Measurements from ENCODE around the gene TGFBR3L. TPM values are rescaled to one million over a fixed set of nuclear protein-coding genes. Genes with fewer than 3 reads are reported as not detected.

Gene TGFBR3L
- total and polyA plus RNA-seq, 2 donors (not counting 3 experiments of a cell fraction or from before 2014, with no cell fraction given) = 0.35 TPM; not detected in 1

DNA sequence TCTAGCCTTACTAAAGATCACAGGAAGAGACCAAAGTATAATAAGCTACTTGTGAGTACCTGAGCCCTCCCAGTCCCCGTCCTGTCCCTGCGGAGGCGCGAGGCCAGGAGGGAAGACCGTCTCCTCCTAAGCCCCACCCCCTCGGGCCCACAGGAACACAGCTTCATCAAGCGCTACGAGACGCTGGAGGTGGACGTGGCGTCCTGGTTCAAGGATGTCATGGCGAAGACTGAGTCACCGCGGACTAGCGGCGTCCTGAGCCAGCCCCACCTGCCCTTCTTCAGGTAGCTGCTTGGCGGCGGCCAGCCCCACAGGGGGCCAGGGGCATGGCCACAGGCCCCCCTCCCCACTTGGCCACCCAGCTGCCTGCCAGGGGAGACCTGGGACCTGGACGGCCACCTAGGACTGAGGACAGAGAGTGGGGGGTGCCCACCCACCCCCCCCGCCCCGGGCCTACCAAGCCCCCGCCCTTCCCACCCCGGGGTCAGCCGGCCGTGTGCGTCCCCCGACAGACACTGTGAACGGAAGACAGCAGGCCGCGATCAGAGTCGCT, 2.4 kb upstream of the TGFBR3L start:
- Histone ChIP-seq H3K4me3 (replicated peaks in 1 of 3; ENCODE audit: insufficient read depth in 1 of 3, low read depth in 1 of 3, low read length in 3 of 3) (no peak overlapping the region), H3K4me1 (ENCODE audit: control insufficient read depth, extremely low read depth, insufficient read depth, low read length) (peaks cover 2% of the 10 kb centered on the region), H3K9ac (replicated peaks; ENCODE audit: extremely low read depth, insufficient read depth, low read length) (no peak overlapping the region), H3K79me2 (ENCODE audit: control insufficient read depth, insufficient read depth, low read length) (peaks cover 3% of the 10 kb centered on the region), H3K9me3 (replicated peaks; ENCODE audit: control insufficient read depth, insufficient read depth, low read length) (no peaks in the 10 kb centered on the region), H4K20me1 (replicated peaks; ENCODE audit: control insufficient read depth, extremely low read depth, insufficient read depth, low read length) (no peaks in the 10 kb centered on the region), H3K27me3 (ENCODE audit: control insufficient read depth in 2 of 2, insufficient read depth in 2 of 2, low read length in 2 of 2) (peaks cover 12 to 17% of the 10 kb centered on the region in 2 experiments), H3K27ac (ENCODE audit: insufficient read depth, low read depth, low read length) (no peak overlapping the region), H3K36me3 (ENCODE audit: control insufficient read depth in 2 of 2, extremely low read depth in 1 of 2, insufficient read depth in 2 of 2, low read length in 2 of 2) (peaks cover 0 to 23% of the 10 kb centered on the region in 2 experiments), H2AFZ (ENCODE audit: low read depth, low read length) (no peak overlapping the region), H3K4me2 (ENCODE audit: insufficient read depth, low read length) (no peak overlapping the region), H3K9me1 (replicated peaks; ENCODE audit: control insufficient read depth, extremely low read depth, insufficient read depth, low read length) (no peaks in the 10 kb centered on the region)
- POLR2A ChIA-PET = interaction anchor here (0.9 kb wide), 2 partner anchors 8 to 9 kb away, joined by 3 to 5 read pairs; partner anchors contain the start of genes MAP2K7 and SNAPC2
- no peak for FAIRE-seq
- DNase-seq (ENCODE audit: low read depth, low spot score) = no peak
- no TSS peak for BruUV-seq (replicated peaks)
- CTCF ChIA-PET = interaction anchor here (0.8 to 1.3 kb wide), 2 partner anchors 8 to 43 kb away, joined by 3 to 7 read pairs; partner anchors contain the start of gene SNAPC2
- intact Hi-C loops (cut with micrococcal nuclease) (no loop called here), dilution Hi-C loops (cut with MboI; ENCODE audit: extremely low pct_ligation_motif_present, low sequenced_read_pairs) (no loop called here)
- TF ChIP-seq EZH2 (IDR thresholded peaks at IDR 0.05; ENCODE audit: borderline replicate concordance, low read depth, low read length, severe bottlenecking) (no peak), POLR2A (IDR thresholded peaks at IDR 0.05; ENCODE audit: low read depth, low read length) (no peak), GATA2 (IDR thresholded peaks at IDR 0.05; ENCODE audit: insufficient read depth, insufficient read length, low read depth, low read length) (no peak), CTCF (IDR thresholded peaks at IDR 0.05; ENCODE audit: extremely low read depth in 1 of 2, insufficient read depth in 1 of 2, low read depth in 1 of 2, low read length in 2 of 2) (no peak), JUN (IDR thresholded peaks at IDR 0.05; ENCODE audit: borderline replicate concordance, insufficient read depth, insufficient read length, low read depth) (no peak), POLR2AphosphoS5 (IDR thresholded peaks at IDR 0.05; ENCODE audit: insufficient read depth, low read depth, low read length) (no peak), MYC (IDR thresholded peaks at IDR 0.05; ENCODE audit: low read depth, low read length) (no peak), FOS (IDR thresholded peaks at IDR 0.05; ENCODE audit: borderline replicate concordance, insufficient read depth, low read length) (no peak), MAX (IDR thresholded peaks at IDR 0.05; ENCODE audit: insufficient read depth, insufficient read length) (no peak)
